NCI-H1417 treated with DMSO at 0.1 percent for 48 hours (cell line): ENCODE data around the gene SNRNP25.

Experiments
- DNase-seq: peaks from one replicate; lab custom pipeline; 2025; lab: John Stamatoyannopoulos, UW

The SNRNP25 gene

DNA sequence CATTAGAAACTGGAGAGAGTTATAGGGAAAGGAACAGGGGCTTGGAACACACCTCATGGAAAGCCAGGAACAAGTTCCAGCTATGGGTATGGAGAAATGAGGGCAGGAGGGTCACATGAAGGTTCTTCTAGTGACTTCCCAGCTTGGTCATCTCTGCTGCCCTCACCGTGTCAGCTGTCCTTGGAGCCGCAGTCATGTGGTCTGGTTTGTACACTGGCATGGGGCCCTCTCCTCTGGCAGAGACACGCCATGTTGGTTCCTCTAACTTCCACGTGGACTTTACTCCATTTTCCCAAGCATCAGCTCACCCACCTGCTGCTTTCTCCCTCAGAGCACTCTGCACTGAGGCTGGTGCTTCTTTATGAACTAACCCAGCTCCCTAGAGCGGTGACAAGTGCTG, 50.7 kb downstream of the SNRNP25 start:
- DNase-seq, result no peak

GRCh38 chr16:104928-105327, 51.3 kb downstream of the SNRNP25 start:
- no peak for DNase-seq

DNA sequence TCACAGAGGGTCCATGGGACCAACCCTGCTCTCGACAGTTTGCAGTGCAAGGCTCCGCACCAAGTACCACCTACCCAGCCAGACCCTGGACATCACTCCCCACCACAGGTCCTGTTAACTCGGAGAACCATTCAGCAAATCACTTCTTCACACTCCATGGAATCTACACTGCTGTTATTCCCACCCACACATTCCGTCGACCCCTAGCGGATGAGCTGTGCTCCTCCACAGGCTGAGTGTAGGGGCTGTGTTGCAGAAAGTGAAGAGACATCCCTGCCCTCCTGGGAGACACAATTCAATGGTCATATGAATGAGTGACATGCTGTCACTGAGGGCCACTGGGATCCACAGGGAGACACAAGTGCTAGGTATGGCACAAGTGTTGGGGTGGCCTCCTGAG, 51.9 kb downstream of the SNRNP25 start:
- no peak for DNase-seq

GRCh38 chr16:106623-107324, 53.1 kb downstream of the SNRNP25 start:
- DNase-seq, result peak; percentile 28
